Measurements from ENCODE around the gene NDUFS3. TPM values are rescaled to one million over a fixed set of nuclear protein-coding genes. Genes with fewer than 3 reads are reported as not detected.
A peak's percentile ranks its signal among the peaks of the same experiment; 100 is the strongest.

NDUFS3 gene
- total and polyA plus RNA-seq, 2 experiments from 2014 or later, result 108 to 168 TPM

- H3K9me3 Mint-ChIP-seq, result peaks cover 2% of the 10 kb centered on the region; the same call in 1 of the 3 replicates
- H2AFZ ChIP-seq, result peak overlapping the region; percentile 90
- peaks cover 8% of the 10 kb centered on the region for H3K27me3 Mint-ChIP-seq (ENCODE audit: insufficient read depth, low read depth, poor library complexity)
- H3K4me1 ChIP-seq (ENCODE audit: insufficient read depth), result peaks cover 6% of the 10 kb centered on the region; the same call in 1 of the 2 replicates
- H3K4me2 ChIP-seq, result peak overlapping the region; percentile 98
- peaks cover 8% of the 10 kb centered on the region for H3K4me1 Mint-ChIP-seq
- no peak overlapping the region for H3K27ac Mint-ChIP-seq
- DNase-seq (ENCODE audit: low spot score) (no peak), ATAC-seq (peak; percentile 17; the same call in 2 of the 3 replicates)
- no peak overlapping the region for H3K27ac ChIP-seq (ENCODE audit: low read depth)
- no peaks in the 10 kb centered on the region for H3K27me3 ChIP-seq (ENCODE audit: insufficient read depth)
- H3K4me3 ChIP-seq, result peak overlapping the region; percentile 96
- no peaks in the 10 kb centered on the region for H3K9me2 ChIP-seq (ENCODE audit: insufficient read depth)
- peak overlapping the region; percentile 88 for H3K4me3 Mint-ChIP-seq
- peaks cover 38% of the 10 kb centered on the region for H3K79me2 ChIP-seq (replicated peaks; ENCODE audit: insufficient read depth)
- TF ChIP-seq STAT1 (IDR thresholded peaks at IDR 0.05; ENCODE audit: unreplicated experiment) (no peak), NANOG (IDR thresholded peaks at IDR 0.05; ENCODE audit: borderline replicate concordance) (no peak), ZNF114 (CRISPR knock-in tag; IDR thresholded peaks at IDR 0.05) (no peak), EZH2 (IDR thresholded peaks at IDR 0.05; ENCODE audit: low read depth, unreplicated experiment) (no peak), JUNB (IDR thresholded peaks at IDR 0.05; ENCODE audit: unreplicated experiment) (no peak), EZH2phosphoT487 (IDR thresholded peaks at IDR 0.05; ENCODE audit: unreplicated experiment) (no peak), CREB1 (CRISPR knock-in tag; IDR thresholded peaks at IDR 0.05; ENCODE audit: low read depth) (no peak), POLR2AphosphoS5 (IDR thresholded peaks at IDR 0.05; ENCODE audit: low read depth) (no peak), ETS1 (IDR thresholded peaks at IDR 0.05) (no peak), CTCF (conservative IDR thresholded peaks at IDR 0.05; ENCODE audit: low read depth in 2 of 2) (no peak), ZNF331 (CRISPR knock-in tag; IDR thresholded peaks at IDR 0.05; ENCODE audit: low read depth) (no peak)
- TF ChIP-seq, protein P1, sequence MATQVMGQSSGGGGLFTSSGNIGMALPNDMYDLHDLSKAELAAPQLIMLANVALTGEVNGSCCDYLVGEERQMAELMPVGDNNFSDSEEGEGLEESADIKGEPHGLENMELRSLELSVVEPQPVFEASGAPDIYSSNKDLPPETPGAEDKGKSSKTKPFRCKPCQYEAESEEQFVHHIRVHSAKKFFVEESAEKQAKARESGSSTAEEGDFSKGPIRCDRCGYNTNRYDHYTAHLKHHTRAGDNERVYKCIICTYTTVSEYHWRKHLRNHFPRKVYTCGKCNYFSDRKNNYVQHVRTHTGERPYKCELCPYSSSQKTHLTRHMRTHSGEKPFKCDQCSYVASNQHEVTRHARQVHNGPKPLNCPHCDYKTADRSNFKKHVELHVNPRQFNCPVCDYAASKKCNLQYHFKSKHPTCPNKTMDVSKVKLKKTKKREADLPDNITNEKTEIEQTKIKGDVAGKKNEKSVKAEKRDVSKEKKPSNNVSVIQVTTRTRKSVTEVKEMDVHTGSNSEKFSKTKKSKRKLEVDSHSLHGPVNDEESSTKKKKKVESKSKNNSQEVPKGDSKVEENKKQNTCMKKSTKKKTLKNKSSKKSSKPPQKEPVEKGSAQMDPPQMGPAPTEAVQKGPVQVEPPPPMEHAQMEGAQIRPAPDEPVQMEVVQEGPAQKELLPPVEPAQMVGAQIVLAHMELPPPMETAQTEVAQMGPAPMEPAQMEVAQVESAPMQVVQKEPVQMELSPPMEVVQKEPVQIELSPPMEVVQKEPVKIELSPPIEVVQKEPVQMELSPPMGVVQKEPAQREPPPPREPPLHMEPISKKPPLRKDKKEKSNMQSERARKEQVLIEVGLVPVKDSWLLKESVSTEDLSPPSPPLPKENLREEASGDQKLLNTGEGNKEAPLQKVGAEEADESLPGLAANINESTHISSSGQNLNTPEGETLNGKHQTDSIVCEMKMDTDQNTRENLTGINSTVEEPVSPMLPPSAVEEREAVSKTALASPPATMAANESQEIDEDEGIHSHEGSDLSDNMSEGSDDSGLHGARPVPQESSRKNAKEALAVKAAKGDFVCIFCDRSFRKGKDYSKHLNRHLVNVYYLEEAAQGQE (IDR thresholded peaks at IDR 0.05; ENCODE audit: unreplicated experiment), result no peak
- TF ChIP-seq, protein P2, sequence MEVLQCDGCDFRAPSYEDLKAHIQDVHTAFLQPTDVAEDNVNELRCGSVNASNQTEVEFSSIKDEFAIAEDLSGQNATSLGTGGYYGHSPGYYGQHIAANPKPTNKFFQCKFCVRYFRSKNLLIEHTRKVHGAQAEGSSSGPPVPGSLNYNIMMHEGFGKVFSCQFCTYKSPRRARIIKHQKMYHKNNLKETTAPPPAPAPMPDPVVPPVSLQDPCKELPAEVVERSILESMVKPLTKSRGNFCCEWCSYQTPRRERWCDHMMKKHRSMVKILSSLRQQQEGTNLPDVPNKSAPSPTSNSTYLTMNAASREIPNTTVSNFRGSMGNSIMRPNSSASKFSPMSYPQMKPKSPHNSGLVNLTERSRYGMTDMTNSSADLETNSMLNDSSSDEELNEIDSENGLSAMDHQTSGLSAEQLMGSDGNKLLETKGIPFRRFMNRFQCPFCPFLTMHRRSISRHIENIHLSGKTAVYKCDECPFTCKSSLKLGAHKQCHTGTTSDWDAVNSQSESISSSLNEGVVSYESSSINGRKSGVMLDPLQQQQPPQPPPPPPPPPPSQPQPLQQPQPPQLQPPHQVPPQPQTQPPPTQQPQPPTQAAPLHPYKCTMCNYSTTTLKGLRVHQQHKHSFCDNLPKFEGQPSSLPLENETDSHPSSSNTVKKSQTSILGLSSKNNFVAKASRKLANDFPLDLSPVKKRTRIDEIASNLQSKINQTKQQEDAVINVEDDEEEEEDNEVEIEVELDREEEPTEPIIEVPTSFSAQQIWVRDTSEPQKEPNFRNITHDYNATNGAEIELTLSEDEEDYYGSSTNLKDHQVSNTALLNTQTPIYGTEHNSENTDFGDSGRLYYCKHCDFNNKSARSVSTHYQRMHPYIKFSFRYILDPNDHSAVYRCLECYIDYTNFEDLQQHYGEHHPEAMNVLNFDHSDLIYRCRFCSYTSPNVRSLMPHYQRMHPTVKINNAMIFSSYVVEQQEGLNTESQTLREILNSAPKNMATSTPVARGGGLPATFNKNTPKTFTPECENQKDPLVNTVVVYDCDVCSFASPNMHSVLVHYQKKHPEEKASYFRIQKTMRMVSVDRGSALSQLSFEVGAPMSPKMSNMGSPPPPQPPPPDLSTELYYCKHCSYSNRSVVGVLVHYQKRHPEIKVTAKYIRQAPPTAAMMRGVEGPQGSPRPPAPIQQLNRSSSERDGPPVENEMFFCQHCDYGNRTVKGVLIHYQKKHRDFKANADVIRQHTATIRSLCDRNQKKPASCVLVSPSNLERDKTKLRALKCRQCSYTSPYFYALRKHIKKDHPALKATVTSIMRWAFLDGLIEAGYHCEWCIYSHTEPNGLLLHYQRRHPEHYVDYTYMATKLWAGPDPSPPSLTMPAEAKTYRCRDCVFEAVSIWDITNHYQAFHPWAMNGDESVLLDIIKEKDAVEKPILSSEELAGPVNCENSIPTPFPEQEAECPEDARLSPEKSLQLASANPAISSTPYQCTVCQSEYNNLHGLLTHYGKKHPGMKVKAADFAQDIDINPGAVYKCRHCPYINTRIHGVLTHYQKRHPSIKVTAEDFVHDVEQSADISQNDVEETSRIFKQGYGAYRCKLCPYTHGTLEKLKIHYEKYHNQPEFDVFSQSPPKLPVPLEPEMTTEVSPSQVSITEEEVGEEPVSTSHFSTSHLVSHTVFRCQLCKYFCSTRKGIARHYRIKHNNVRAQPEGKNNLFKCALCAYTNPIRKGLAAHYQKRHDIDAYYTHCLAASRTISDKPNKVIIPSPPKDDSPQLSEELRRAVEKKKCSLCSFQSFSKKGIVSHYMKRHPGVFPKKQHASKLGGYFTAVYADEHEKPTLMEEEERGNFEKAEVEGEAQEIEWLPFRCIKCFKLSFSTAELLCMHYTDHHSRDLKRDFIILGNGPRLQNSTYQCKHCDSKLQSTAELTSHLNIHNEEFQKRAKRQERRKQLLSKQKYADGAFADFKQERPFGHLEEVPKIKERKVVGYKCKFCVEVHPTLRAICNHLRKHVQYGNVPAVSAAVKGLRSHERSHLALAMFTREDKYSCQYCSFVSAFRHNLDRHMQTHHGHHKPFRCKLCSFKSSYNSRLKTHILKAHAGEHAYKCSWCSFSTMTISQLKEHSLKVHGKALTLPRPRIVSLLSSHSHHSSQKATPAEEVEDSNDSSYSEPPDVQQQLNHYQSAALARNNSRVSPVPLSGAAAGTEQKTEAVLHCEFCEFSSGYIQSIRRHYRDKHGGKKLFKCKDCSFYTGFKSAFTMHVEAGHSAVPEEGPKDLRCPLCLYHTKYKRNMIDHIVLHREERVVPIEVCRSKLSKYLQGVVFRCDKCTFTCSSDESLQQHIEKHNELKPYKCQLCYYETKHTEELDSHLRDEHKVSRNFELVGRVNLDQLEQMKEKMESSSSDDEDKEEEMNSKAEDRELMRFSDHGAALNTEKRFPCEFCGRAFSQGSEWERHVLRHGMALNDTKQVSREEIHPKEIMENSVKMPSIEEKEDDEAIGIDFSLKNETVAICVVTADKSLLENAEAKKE (CRISPR knock-in tag; IDR thresholded peaks at IDR 0.05), result no peak
- H3F3A ChIP-seq (replicated peaks; ENCODE audit: low read depth), result peaks cover 8% of the 10 kb centered on the region; the same call in 1 of the 2 replicates
- peaks cover 20% of the 10 kb centered on the region for H3K36me3 Mint-ChIP-seq (ENCODE audit: low read depth)
- peaks cover 4% of the 10 kb centered on the region; the same call in 1 of the 2 replicates for H4K20me1 ChIP-seq (replicated peaks; ENCODE audit: insufficient read depth)
- H3K36me3 ChIP-seq (ENCODE audit: insufficient read depth), result 0 out of 2 replicates have a peak, but pooled peaks cover 3% of the 10 kb centered on the region
Observed at GRCh38 chr11:47566149-47566698, 12.7 kb upstream of the NDUFS3 start.

Measured in GM23338 (cell line).